Pancreas (tissue), 10 donors: Measurements from ENCODE around the gene TNFSF4. TPM values are rescaled to one million over a fixed set of nuclear protein-coding genes. Genes with fewer than 3 reads are reported as not detected.

Source experiments
- ATAC-seq, 4 donors: fragments of 200-7000 bp; cut with Tn5 transposase; one replicate each; pipeline versions ENCODE4 v1.8.0 to v1.9.1; 2020; ENCODE audit warnings: mild to moderate bottlenecking in 4 of 4, moderate library complexity in 4 of 4
- DNase-seq, 6 donors: peaks; one replicate each; pipeline ENCODE4 v3.0.0-alpha.2; 2020
- FAIRE-seq: peaks from 2 replicates; lab custom pipeline; 2012; peaks lifted over from hg19 to GRCh38; lab: Jason Lieb, UNC
- H3K27ac ChIP-seq, 4 donors: fragments of 200-600 bp; sonication (generic); 1 replicate in 3 of 4; 2 replicates in 1 of 4; pipeline versions ENCODE4 v1.5.0 to v1.8.0; 2020
- H3K27me3 ChIP-seq, 4 donors: fragments of 200-600 bp; one replicate each; pipeline ENCODE4 v1.8.0; 2021
- H3K36me3 ChIP-seq, 3 donors: fragments of 200-600 bp; sonication (generic) in 1 of 3; one replicate each; pipeline versions ENCODE4 v1.5.0 to v1.8.0; 2020 to 2021
- H3K4me1 ChIP-seq, 3 donors: fragments of 200-600 bp; one replicate each; pipeline ENCODE4 v1.8.0; 2021
- H3K4me3 ChIP-seq, 4 donors: fragments of 200-600 bp; sonication (generic) in 2 of 4; one replicate each; pipeline versions ENCODE4 v1.5.0 to v1.8.0; 2020 to 2021
- H3K9me3 ChIP-seq, 4 donors: fragments of 200-600 bp; one replicate each; pipeline ENCODE4 v1.8.0; 2021
- WGBS, 2 donors: extraction: QIAGEN DNeasy Blood & Tissue Kit; methylation state at CpG; one replicate each; pipeline ENCODE4 v1.1.7; 2013; 5-methylcytosine and 5-hydroxymethylcytosine counted together
- intact Hi-C, 3 donors: fragments of 100-400 bp; cut with DNase I; formaldehyde crosslinking; loops; one replicate each; pipeline versions ENCODE4 v1.11.1 to v1.14.2; 2022
- polyA plus RNA-seq, 2 donors: library from polyadenylated mRNA; stranded (reverse); fragments of 200-250 nt; gene quantifications; one replicate each; pipeline ENCODE4 v1.2.3, GENCODE V29; 2013
- total RNA-seq, 6 donors: library from RNA; stranded (reverse); fragmentation: NEBNext Ultra II Directional in 4 of 6; extraction: Animal tissue kit (Norgen Biotek cat#: 25700) in 4 of 6; gene quantifications; one replicate each; pipeline versions ENCODE4 v1.2.1 to v1.2.4, GENCODE V29; 2021 to 2023
- TF ChIP-seq, protein P1 (sequence below), 4 donors: fragments of 200-600 bp; sonication (generic) in 3 of 4; IDR thresholded peaks; one replicate each; pipeline versions ENCODE4 v1.5.0 to v1.8.0; 2021; ENCODE audit warnings: antibody characterized with exemption in 4 of 4
- donor health status: healthy with polysubstance abuse.
- donor health status: DM: no; HTN: no; CAD: no; lungs with moderate emphysema.
- donor health status: DM: no; HTN: no; CAD: no.
- donor health status: control.
- donor health status: control.
- donor health status: Bipolar disorder and iron deficiency.
- donor health status: DM: yes; HTN: yes; CAD: no.
- donor health status: DM: no; HTN: no; CAD: no.
- donor health status: DM: no; HTN: no; CAD: no.
- donor health status: DM: yes; HTN: yes; CAD: no.

The TNFSF4 gene
- total and polyA plus RNA-seq, 8 donors, result 0.25 to 1.1 (median 0.45) TPM

DNA sequence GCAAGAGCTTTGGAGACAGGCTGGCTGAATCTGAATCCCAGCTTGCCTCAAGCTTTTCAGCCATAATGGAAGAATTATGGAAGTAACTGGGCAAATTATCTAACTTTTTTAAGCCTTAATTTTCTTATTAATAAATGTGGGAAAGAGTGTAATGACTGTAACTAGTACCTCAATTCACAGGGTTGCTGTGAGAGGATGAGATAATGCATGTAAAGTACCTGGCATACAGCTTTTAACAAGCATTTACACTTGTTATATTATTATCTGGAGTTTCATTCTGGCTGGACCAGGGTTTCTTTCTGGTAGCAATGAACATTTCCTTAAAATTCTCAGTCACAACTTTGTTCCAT is 15.9 kb upstream of the TNFSF4 start:
- H3K4me3 ChIP-seq, result no peak overlapping the region
- no peak overlapping the region for H3K27ac ChIP-seq
- H3K27me3 ChIP-seq, result no peaks in the 10 kb centered on the region
- TF ChIP-seq, protein P1, sequence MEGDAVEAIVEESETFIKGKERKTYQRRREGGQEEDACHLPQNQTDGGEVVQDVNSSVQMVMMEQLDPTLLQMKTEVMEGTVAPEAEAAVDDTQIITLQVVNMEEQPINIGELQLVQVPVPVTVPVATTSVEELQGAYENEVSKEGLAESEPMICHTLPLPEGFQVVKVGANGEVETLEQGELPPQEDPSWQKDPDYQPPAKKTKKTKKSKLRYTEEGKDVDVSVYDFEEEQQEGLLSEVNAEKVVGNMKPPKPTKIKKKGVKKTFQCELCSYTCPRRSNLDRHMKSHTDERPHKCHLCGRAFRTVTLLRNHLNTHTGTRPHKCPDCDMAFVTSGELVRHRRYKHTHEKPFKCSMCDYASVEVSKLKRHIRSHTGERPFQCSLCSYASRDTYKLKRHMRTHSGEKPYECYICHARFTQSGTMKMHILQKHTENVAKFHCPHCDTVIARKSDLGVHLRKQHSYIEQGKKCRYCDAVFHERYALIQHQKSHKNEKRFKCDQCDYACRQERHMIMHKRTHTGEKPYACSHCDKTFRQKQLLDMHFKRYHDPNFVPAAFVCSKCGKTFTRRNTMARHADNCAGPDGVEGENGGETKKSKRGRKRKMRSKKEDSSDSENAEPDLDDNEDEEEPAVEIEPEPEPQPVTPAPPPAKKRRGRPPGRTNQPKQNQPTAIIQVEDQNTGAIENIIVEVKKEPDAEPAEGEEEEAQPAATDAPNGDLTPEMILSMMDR (IDR thresholded peaks at IDR 0.05), result no peak
- no peaks in the 10 kb centered on the region for H3K4me1 ChIP-seq
- no peak for DNase-seq
- FAIRE-seq, result no peak
- ATAC-seq, result no peak
- H3K9me3 ChIP-seq, result no peaks in the 10 kb centered on the region
- intact Hi-C loops, result no loop called here
- H3K36me3 ChIP-seq, result no peaks in the 10 kb centered on the region

DNA sequence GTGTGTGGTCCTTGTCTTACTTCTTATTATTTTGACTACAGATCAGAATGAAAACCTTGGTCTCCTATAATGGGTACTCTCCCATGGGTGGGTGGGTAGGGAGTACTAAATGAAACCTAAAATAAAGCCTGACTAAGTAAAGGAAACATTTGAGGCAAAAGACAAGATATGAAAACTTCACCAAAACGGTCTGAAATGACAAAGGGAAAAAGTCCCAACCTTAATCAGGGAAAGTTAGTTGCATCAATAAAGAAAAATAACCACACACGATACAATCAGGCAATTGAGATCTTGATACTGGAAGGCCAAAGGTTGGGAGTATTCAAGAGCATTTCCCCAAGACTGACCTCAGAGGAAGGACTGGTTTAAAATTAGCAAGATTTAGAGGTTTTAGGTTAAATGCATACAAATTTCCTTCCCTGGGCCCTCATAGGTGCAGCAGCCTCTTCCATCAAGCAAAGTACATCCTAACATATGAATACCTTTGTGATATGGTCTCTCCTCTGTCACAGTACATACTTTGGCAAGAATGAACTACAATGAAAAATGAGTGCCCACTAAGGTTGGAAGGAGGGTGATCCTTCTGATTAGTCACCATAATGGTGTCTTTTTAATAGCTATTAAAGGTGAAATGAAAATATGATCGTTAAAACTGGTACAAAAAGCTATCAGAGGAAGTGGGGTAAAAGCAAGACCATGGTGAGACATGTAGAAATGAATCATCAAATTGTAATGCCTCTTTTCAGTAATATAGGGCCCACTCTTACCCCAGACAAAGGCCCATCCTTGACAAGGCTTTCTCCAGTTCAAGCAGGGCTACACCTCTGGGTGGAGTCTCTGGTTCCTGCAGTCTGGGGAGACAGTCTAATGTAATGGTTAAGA is 15.3 kb upstream of the TNFSF4 start:
- Histone ChIP-seq H3K9me3 (no peaks in the 10 kb centered on the region), H3K27me3 (no peaks in the 10 kb centered on the region), H3K27ac (no peak overlapping the region), H3K36me3 (no peaks in the 10 kb centered on the region), H3K4me1 (no peaks in the 10 kb centered on the region), H3K4me3 (no peak overlapping the region)
- DNase-seq (no peak), FAIRE-seq (no peak), ATAC-seq (no peak)
- TF ChIP-seq, protein P1 (IDR thresholded peaks at IDR 0.05), result no peak
- intact Hi-C loops, result no loop called here
- WGBS, 2 donors, result 63 to 65% methylated on average over 3 of the region's 3 CpGs

DNA sequence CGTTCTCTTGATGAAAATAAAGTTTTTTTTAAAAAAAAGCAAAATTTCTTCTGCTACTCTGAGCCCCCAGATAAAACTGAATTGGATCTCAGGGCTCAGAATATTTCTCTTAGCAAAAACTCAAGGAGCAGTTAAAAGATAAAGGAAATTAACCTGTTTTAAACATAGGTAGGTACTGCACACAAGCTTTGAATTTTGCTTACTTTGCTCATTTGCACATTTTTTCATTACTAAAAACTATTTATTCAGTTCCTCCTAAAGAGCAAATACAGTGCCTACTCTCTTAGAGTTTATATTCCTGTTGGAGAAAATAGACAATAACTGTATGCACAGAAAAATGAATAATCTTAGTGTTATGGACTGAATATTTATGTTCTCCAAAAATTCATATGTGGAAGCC is 13.0 kb upstream of the TNFSF4 start:
- intact Hi-C loops, result no loop called here
- H3K4me3 ChIP-seq, result no peak overlapping the region
- TF ChIP-seq, protein P1 (IDR thresholded peaks at IDR 0.05), result no peak
- FAIRE-seq (no peak), ATAC-seq (no peak), DNase-seq (no peak)
- no peak overlapping the region for H3K27ac ChIP-seq
- WGBS, 2 donors, result 84 to 90% methylated on average over 1 of the region's 1 CpG
- H3K36me3 ChIP-seq, result no peaks in the 10 kb centered on the region
- H3K9me3 ChIP-seq, result no peaks in the 10 kb centered on the region
- no peaks in the 10 kb centered on the region for H3K27me3 ChIP-seq
- H3K4me1 ChIP-seq, result no peaks in the 10 kb centered on the region

DNA sequence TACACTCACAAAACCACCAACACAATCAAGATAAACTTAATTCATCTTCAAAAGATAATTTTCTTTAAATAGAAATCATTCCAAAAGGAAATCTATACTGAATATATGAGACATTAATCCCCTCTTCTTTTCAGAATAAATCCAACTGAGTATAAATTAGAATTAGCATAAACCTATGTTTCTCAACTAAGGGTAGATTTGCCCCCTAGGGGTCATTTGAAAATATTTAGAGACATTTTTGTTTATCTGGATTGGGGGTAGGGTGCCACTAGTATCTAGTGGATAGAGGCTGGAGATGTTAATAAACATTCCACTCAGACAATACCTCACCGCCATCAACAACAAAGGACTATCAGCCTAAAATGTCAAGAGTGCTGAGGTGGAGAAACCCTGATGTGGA is 6.5 kb upstream of the TNFSF4 start:
- intact Hi-C loops, result no loop called here
- DNase-seq (no peak), FAIRE-seq (no peak), ATAC-seq (no peak)
- Histone ChIP-seq H3K27ac (no peak overlapping the region), H3K9me3 (no peaks in the 10 kb centered on the region), H3K4me3 (no peak overlapping the region), H3K27me3 (no peaks in the 10 kb centered on the region), H3K4me1 (peaks cover 0 to 2% (median 0%) of the 10 kb centered on the region in 3 donors), H3K36me3 (no peaks in the 10 kb centered on the region)
- TF ChIP-seq, protein P1 (IDR thresholded peaks at IDR 0.05), result no peak
- 96 to 100% methylated on average over 1 of the region's 1 CpG for WGBS, 2 donors

DNA sequence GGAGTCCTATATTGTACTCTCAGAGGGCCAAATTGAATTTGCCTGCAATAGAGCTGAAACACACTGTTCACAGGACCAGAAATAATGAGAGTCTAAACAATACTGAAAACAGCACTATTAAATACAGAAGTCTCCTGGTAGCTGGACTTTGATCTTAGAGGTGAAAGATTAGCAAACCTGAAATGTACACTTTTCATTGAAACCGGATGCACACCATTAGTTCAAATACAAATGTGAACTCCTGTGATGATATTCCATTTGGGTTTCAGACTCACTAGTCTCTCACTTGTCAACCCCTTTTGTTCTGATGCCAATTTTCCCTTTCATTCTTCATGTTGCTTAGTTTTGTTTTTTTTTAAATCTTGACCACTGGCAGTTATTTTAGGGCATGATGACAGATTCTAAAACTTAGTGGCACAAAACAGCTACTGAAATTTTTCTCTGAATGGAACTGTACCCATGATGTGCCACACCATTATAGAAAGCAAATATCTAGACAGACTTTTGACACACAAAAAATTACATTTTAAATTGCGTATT is 5.9 kb upstream of the TNFSF4 start:
- 60 to 64% methylated on average over 2 of the region's 2 CpGs for WGBS, 2 donors
- Histone ChIP-seq H3K4me1 (peaks cover 0 to 8% (median 3%) of the 10 kb centered on the region in 3 donors), H3K27ac (no peak overlapping the region), H3K27me3 (no peaks in the 10 kb centered on the region), H3K9me3 (no peaks in the 10 kb centered on the region), H3K4me3 (no peak overlapping the region), H3K36me3 (no peaks in the 10 kb centered on the region)
- intact Hi-C loops, result no loop called here
- no peak for FAIRE-seq
- ATAC-seq, result no peak
- DNase-seq, result no peak
- TF ChIP-seq, protein P1 (IDR thresholded peaks at IDR 0.05), result no peak
